ENCODE data around the gene SLX9. TPM values are rescaled to one million over a fixed set of nuclear protein-coding genes. Genes with fewer than 3 reads are reported as not detected.

SLX9 gene
- total and polyA plus RNA-seq, 2 donors (not counting 3 experiments of a cell fraction or from before 2014, with no cell fraction given), result 27.0 to 50.6 TPM

- Histone ChIP-seq H3K4me1 (ENCODE audit: control insufficient read depth, extremely low read depth, insufficient read depth, low read length) (peaks cover 17% of the 10 kb centered on the region), H3K4me3 (replicated peaks in 1 of 3; ENCODE audit: insufficient read depth in 1 of 3, low read depth in 1 of 3, low read length in 3 of 3) (no peak overlapping the region), H3K9ac (replicated peaks; ENCODE audit: extremely low read depth, insufficient read depth, low read length) (no peak overlapping the region), H3K79me2 (ENCODE audit: control insufficient read depth, insufficient read depth, low read length) (no peaks in the 10 kb centered on the region), H3K9me3 (replicated peaks; ENCODE audit: control insufficient read depth, insufficient read depth, low read length) (no peaks in the 10 kb centered on the region), H3K4me2 (ENCODE audit: insufficient read depth, low read length) (no peak overlapping the region), H2AFZ (ENCODE audit: low read depth, low read length) (peak overlapping the region; percentile 49), H3K27me3 (ENCODE audit: control insufficient read depth in 2 of 2, insufficient read depth in 2 of 2, low read length in 2 of 2) (no peaks in the 10 kb centered on the region), H3K36me3 (ENCODE audit: control insufficient read depth in 2 of 2, extremely low read depth in 1 of 2, insufficient read depth in 2 of 2, low read length in 2 of 2) (no peaks in the 10 kb centered on the region), H3K27ac (ENCODE audit: insufficient read depth, low read depth, low read length) (no peak overlapping the region), H4K20me1 (replicated peaks; ENCODE audit: control insufficient read depth, extremely low read depth, insufficient read depth, low read length) (no peaks in the 10 kb centered on the region), H3K9me1 (replicated peaks; ENCODE audit: control insufficient read depth, extremely low read depth, insufficient read depth, low read length) (no peaks in the 10 kb centered on the region)
- FAIRE-seq (no peak), DNase-seq (ENCODE audit: low read depth, low spot score) (peak; percentile 76)
- intact Hi-C loops (cut with micrococcal nuclease) (loop anchor here (2.0 kb wide), 1 partner anchor 39 kb away; no protein-coding TSS in a partner anchor), dilution Hi-C loops (cut with MboI; ENCODE audit: extremely low pct_ligation_motif_present, low sequenced_read_pairs) (no loop called here)
- BruUV-seq (replicated peaks), result no TSS peak
- ChIA-PET POLR2A (interaction anchor here (0.8 kb wide), 1 partner anchor 11 kb away, joined by 4 read pairs; no protein-coding TSS in a partner anchor), CTCF (interaction anchor here (0.6 to 1.3 kb wide), 5 partner anchors 31 to 137 kb away, joined by 3 to 5 read pairs (median 5); no protein-coding TSS in a partner anchor)
- TF ChIP-seq POLR2AphosphoS5 (IDR thresholded peaks at IDR 0.05; ENCODE audit: insufficient read depth, low read depth, low read length) (peak; percentile 35), CTCF (IDR thresholded peaks at IDR 0.05; ENCODE audit: extremely low read depth in 1 of 2, insufficient read depth in 1 of 2, low read depth in 1 of 2, low read length in 2 of 2) (no peak), FOS (IDR thresholded peaks at IDR 0.05; ENCODE audit: borderline replicate concordance, insufficient read depth, low read length) (peak; percentile 69), JUN (IDR thresholded peaks at IDR 0.05; ENCODE audit: borderline replicate concordance, insufficient read depth, insufficient read length, low read depth) (peak; percentile 22)
Observed at GRCh38 chr21:45001134-45002095, 61.6 kb downstream of the SLX9 start.

Measured in endothelial cell of umbilical vein (primary cell).